GM19239 (cell line): ENCODE data around the gene TMC5.
A peak's percentile ranks its signal among the peaks of the same experiment; 100 is the strongest.
"Not testable (repeated sequence)": the region's sequence is repeated elsewhere in the genome, so short reads cannot be mapped to it uniquely, and the experiment has no call there.

ENCODE experiments used
- DNase-seq: peaks from one replicate; pipeline ENCODE4 v3.0.0; 2011; ENCODE audit warnings: low spot score; ENCODE audit not compliant: insufficient read length
- FAIRE-seq: peaks from 2 replicates; lab custom pipeline; 2011; peaks lifted over from hg19 to GRCh38; lab: Jason Lieb, UNC

Gene TMC5

GRCh38 chr16:19524356-19524615 lies 106.6 kb downstream of the TMC5 start:
- FAIRE-seq = no peak
- DNase-seq = no peak

- DNase-seq (no peak), FAIRE-seq (peak; percentile 37)
Observed at GRCh38 chr16:19524616-19525384, 107.1 kb downstream of the TMC5 start.

GRCh38 chr16:19525385-19525723 lies 107.7 kb downstream of the TMC5 start:
- DNase-seq (no peak), FAIRE-seq (no peak)

- FAIRE-seq (no peak), DNase-seq (no peak)
Observed at GRCh38 chr16:19527161-19527560, 109.5 kb downstream of the TMC5 start.

GRCh38 chr16:19528666-19529065 lies 111.0 kb downstream of the TMC5 start:
- FAIRE-seq (no peak), DNase-seq (no peak)

GRCh38 chr16:19532601-19533000 lies 114.9 kb downstream of the TMC5 start:
- DNase-seq = no peak
- FAIRE-seq = no peak

GRCh38 chr16:19540241-19540970 lies 122.7 kb downstream of the TMC5 start:
- no peak for DNase-seq
- FAIRE-seq = no peak

- FAIRE-seq (no peak), DNase-seq (no peak)
Observed at GRCh38 chr16:19542138-19542821, 124.6 kb downstream of the TMC5 start.

- not testable (repeated sequence) for DNase-seq, FAIRE-seq
Observed at GRCh38 chr16:19543278-19543996, 125.8 kb downstream of the TMC5 start.

GRCh38 chr16:19548144-19548543 lies 130.5 kb downstream of the TMC5 start:
- no peak for FAIRE-seq
- DNase-seq = no peak
